C4-2B (cell line): ENCODE measurements around the gene TIGD3.

Experiments
- ZFX ChIP-seq: fragments of 450-650 bp; IDR thresholded peaks from 2 replicates; pipeline ENCODE4 v1.6.1; 2017
- TF ChIP-seq, protein P1 (sequence below): fragments of 450-650 bp; conservative IDR thresholded peaks from 2 replicates; pipeline ENCODE4 v1.5.1; 2017; ENCODE audit warnings: mild to moderate bottlenecking

DNA sequence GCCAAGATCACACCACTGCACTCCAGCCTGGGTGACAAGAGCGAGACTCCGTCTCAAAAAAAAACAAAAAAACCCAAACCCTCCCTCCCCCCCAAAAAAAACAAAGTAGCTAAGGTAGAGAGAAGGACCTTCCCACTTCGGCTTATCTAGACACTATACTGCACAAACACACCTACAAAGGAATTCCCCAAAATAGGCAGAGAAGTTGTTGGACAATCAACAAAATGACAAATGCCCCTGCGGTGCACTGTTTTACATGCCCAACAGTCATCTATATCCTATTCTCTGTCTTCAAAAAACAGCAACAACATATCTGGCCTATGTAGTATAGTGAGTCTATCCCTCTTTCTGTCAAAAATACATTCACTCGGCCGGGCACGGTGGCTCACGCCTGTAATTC is 27.5 kb upstream of the TIGD3 start:
- TF ChIP-seq, protein P1, sequence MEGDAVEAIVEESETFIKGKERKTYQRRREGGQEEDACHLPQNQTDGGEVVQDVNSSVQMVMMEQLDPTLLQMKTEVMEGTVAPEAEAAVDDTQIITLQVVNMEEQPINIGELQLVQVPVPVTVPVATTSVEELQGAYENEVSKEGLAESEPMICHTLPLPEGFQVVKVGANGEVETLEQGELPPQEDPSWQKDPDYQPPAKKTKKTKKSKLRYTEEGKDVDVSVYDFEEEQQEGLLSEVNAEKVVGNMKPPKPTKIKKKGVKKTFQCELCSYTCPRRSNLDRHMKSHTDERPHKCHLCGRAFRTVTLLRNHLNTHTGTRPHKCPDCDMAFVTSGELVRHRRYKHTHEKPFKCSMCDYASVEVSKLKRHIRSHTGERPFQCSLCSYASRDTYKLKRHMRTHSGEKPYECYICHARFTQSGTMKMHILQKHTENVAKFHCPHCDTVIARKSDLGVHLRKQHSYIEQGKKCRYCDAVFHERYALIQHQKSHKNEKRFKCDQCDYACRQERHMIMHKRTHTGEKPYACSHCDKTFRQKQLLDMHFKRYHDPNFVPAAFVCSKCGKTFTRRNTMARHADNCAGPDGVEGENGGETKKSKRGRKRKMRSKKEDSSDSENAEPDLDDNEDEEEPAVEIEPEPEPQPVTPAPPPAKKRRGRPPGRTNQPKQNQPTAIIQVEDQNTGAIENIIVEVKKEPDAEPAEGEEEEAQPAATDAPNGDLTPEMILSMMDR: no peak
- no peak for TF ChIP-seq ZFX
